ENCODE data around the gene TARS1.

TARS1 gene

GRCh38 chr5:33440482-33441240, at the start of gene TARS1:
Gene TARS1, plus strand, starts transcription at chr5:33440965. Its CDS starts 122 bp downstream, at chr5:33441087.
- peak; percentile 90 to 93 for DNase-seq (ENCODE audit: low read depth in 2 of 2)

GRCh38 chr5:33398501-33398900, 42.3 kb upstream of the TARS1 start:
- DNase-seq (ENCODE audit: low read depth in 2 of 2) = no peak

- DNase-seq (ENCODE audit: low read depth in 2 of 2) = no peak
These were observed 40.1 kb upstream of the TARS1 start for GRCh38 chr5:33400675-33401074.

- DNase-seq (ENCODE audit: low read depth in 2 of 2) = no peak
These were observed 39.0 kb upstream of the TARS1 start for GRCh38 chr5:33401482-33402390.

- no peak for DNase-seq (ENCODE audit: low read depth in 2 of 2)
These were observed 37.6 kb upstream of the TARS1 start for GRCh38 chr5:33403187-33403586.

GRCh38 chr5:33408816-33409215, 31.9 kb upstream of the TARS1 start:
- DNase-seq (ENCODE audit: low read depth in 2 of 2) = no peak

- DNase-seq (ENCODE audit: low read depth in 2 of 2) = no peak
These were observed 31.2 kb upstream of the TARS1 start for GRCh38 chr5:33409435-33410170.

- no peak for DNase-seq (ENCODE audit: low read depth in 2 of 2)
These were observed 30.5 kb upstream of the TARS1 start for GRCh38 chr5:33410221-33410620.

GRCh38 chr5:33411498-33411897, 29.3 kb upstream of the TARS1 start:
- DNase-seq (ENCODE audit: low read depth in 2 of 2) = no peak

GRCh38 chr5:33415811-33416354, 24.9 kb upstream of the TARS1 start:
- DNase-seq (ENCODE audit: low read depth in 2 of 2) = no peak

GRCh38 chr5:33417632-33418031, 23.1 kb upstream of the TARS1 start:
- DNase-seq (ENCODE audit: low read depth in 2 of 2) = no peak

GRCh38 chr5:33420946-33421345, 19.8 kb upstream of the TARS1 start:
- no peak for DNase-seq (ENCODE audit: low read depth in 2 of 2)

- DNase-seq (ENCODE audit: low read depth in 2 of 2) = no peak
These were observed 18.6 kb upstream of the TARS1 start for GRCh38 chr5:33422191-33422590.

- DNase-seq (ENCODE audit: low read depth in 2 of 2) = no peak
These were observed 17.6 kb upstream of the TARS1 start for GRCh38 chr5:33423018-33423630.

GRCh38 chr5:33425314-33425713, 15.5 kb upstream of the TARS1 start:
- DNase-seq (ENCODE audit: low read depth in 2 of 2) = no peak

- no peak for DNase-seq (ENCODE audit: low read depth in 2 of 2)
These were observed 9.8 kb upstream of the TARS1 start for GRCh38 chr5:33430983-33431382.

- no peak for DNase-seq (ENCODE audit: low read depth in 2 of 2)
These were observed 8.1 kb upstream of the TARS1 start for GRCh38 chr5:33432656-33433055.

GRCh38 chr5:33433303-33434240, 7.2 kb upstream of the TARS1 start:
- DNase-seq (ENCODE audit: low read depth in 2 of 2) = no peak

- DNase-seq (ENCODE audit: low read depth in 2 of 2) = peak in 1 of 2 donors; percentile 26
These were observed 4.8 kb upstream of the TARS1 start for GRCh38 chr5:33435893-33436490.

GRCh38 chr5:33438996-33439395, 1.8 kb upstream of the TARS1 start:
- DNase-seq (ENCODE audit: low read depth in 2 of 2) = no peak

All from stimulated activated CD8-positive, alpha-beta memory T cell treated with anti-CD3 and anti-CD28 coated beads, Interleukin-15, amount 100 ng/mL, for 48 hours (primary cell).